Femur (tissue), 1 donor: ENCODE measurements around the gene DSCAML1.
A peak's percentile ranks its signal among the peaks of the same experiment; 100 is the strongest.

ENCODE experiments used
- DNase-seq: peaks from one replicate; pipeline ENCODE4 v3.0.0-alpha.2; 2017

DSCAML1 gene

GRCh38 chr11:117662255-117662654 is 134.8 kb downstream of the DSCAML1 start:
- DNase-seq, result no peak

DNA sequence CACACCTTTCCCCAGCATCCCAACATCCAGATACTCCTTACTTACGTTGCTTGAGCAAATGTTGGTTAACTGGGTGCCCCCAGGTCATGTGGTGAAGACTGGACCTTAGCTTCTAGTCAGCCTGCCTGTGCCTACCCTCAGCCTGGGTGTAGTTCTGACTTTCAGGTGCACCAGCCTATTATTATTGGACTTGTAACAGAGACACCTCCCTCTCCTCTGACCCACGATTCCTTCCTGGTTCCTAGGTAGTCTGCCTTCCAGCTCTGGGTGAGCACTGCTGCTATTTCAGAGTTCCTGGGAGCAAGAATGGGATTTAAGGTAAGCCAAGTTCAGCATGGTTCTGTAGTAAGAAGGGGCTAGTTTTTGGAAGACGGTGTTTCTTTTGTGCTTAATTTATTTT is 138.2 kb downstream of the DSCAML1 start:
- no peak for DNase-seq

DNA sequence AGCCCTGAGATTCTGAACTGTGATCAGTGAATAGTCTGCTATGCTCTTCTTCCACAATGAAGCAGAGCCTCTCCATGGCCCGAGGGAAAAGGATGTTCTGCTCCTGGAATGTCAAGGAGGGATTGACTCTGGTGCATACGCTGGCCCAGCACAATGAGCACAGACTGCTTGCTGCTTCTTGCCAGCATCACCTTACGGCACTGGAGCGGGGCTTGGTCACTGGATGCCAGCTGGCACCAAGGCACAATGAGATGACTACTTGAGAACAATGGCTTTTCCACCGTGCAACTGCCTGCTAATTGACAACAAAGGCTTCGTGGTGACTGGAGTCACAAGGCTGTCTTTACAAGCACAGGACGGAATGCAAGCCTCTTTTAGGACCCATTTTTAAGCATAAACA is 139.2 kb downstream of the DSCAML1 start:
- DNase-seq, result no peak

DNA sequence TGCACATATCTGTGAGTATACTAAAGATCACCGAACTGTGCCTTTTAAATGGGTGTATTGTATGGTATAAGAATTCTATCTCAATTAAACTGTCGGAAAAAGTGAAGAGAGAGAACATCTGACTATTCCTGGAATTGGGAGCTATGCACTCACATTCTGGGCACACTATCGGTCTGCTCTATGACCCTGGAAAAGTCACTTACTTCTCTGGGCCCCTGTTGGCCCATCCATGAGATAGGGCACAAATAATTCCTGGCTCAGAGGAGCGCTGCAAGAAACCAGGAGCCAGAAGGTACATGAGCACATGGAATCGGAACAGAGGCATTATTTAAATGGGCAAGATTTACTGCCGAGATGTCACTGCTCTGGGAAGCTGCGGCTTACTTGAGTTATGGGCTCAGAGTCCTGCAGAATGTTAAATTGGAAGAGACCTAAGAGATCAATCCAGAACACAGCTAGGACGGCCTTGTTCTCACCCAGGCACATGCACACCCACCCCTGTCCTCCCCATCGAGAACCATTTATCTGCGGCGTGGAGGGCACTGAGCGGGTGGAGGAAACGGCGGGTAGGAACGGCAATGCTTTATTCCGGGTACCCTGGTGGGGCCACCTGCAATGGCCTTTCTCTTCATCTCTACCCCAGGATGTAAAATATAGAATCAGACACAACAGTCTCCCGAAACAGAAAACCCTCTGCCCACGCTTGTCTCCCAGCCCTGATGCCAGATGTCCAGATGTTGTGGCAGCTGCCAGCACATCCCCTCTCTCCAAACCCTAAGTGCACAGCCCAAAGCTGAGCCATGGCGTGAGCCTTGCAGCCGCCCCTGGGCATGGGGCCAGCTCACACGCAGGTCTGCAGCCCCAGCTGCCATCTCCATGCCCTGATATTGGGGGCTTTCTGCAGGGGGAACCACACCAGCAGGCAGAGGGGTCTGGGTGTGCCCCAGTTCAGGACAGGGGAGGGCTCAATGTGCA is 142.4 kb downstream of the DSCAML1 start:
- DNase-seq, result no peak

DNA sequence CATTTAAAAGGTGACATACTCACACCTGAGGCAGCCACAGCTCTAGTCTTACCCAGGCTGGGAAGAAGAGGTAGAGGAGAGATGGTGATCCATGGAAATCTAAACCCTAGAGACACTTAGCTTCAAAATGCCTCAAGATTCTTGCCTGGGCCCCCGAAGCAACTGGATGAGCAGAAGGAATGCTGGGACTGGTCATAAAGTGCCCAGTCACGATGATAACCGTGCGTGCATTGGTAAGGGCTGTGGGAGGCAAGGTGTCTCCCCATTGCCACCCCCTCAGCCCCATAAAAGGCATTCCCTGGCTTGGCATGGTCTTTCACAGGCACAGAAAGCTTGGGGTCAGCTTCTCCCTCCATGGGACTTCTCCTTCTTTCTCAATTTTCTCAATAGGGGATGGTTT is 144.5 kb downstream of the DSCAML1 start:
- DNase-seq, result no peak

- DNase-seq, result no peak
Observed at GRCh38 chr11:117649296-117650055, 147.5 kb downstream of the DSCAML1 start.

GRCh38 chr11:117647872-117648271 is 149.1 kb downstream of the DSCAML1 start:
- DNase-seq, result no peak

DNA sequence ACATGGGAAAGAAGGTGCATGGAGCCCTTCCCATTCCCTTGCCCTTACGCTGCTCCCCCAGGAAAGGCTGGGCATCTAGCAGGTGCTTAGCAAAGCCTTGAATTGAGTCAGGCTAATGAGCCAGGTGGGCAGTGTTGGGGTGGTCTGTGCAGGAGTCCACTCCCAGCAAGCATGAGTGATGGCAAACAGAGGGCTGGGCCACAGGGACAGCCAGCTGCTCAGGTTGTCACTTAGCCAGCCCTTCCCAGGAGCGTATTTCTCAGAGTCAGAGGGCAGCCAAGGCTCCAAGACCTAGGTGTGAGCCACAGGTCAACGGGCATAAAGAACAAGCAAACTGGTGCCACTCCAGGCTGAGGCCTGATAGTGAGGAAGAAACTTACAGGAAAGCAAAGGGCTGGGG is 149.8 kb downstream of the DSCAML1 start:
- no peak for DNase-seq

GRCh38 chr11:117646411-117646810 is 150.6 kb downstream of the DSCAML1 start:
- no peak for DNase-seq

DNA sequence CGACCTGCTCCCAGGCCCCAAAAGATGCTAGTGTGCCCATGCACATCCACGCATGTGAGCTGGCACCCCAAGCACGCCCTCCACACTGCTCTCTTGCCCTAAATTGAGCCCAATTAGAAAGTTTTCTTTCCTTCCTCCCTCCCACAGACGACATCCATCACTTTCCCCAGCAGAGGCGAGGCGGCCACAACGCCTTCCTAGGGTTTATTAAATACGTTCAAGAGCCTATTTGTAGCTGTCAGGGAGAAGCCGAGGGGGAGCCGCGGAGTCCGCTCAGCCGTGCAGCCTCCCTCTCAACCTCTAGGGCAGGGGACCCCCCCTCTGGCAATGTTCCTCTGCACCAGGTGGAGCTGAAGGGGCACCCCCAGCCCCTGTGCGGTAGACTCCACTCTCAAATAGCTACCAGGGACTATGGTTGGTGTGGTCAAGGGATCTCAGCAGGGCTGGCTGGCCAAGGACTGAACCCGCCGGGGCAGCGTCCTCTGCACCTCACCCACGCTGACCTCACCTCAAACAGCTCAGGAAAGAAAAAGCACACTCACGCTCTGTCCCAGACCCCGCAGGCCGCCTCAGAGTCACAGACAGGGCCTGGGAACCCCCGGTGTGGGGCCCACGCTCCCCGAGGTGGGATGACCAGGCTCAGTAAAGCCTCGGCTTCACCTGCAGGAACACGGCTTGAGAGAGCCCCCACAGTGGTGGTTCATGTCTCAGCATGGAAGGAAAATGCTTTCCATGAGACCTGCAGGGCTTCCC is 152.4 kb downstream of the DSCAML1 start:
- no peak for DNase-seq

DNA sequence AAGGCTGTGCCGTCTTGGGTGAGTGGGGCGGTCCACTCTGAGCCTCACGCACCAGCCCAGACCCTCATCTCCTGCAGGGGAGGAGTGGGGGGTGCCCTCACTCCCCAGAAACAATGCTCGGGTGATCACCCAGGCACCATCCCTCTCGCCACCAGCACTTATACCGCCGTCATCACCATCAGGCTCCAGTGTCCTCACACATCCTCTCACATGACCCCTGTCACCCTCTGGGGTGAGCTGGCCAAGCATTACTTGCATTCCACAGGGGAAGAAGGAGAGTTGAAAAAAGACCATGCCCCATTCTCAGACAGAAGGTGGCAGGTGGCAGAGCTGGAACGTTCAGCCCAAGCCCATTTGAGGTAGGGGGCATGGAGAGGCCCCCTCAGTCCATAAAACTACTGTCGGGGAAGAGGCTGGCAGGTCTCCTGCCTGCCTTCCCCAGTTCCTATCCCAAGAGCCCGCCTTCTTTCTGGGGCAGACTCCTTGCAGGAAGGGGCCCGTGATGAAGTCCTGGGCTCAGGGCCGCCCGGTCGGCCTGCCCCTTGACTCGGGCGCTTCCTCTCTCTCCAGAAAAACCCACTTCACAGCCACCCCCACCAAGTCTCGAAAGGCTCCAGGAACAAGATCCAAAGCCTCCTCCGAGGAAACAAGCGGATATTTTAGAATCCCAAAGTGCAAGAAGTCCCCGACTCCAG is 153.3 kb downstream of the DSCAML1 start:
- DNase-seq, result no peak

DNA sequence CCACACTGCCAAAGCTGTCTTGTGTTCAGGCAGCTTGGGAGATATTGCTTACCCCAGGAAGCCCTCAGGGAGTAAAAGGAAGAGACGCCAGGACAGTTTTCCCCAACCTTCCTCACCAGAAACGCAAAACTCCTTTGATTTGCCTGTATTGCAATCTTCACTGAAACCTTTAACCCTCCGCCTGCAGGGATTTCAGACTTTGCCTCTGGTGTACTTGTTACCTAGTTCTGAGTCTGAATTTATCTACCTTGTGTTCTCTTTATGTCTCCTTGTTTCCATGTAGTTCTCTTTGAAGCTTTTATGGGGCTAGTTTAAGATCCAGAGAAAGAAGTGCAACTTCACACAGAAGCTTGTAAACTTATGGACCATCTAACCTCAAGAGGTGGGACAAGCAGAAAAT is 154.2 kb downstream of the DSCAML1 start:
- no peak for DNase-seq

GRCh38 chr11:117642396-117642795 is 154.6 kb downstream of the DSCAML1 start:
- DNase-seq, result no peak

GRCh38 chr11:117641008-117641915 is 155.8 kb downstream of the DSCAML1 start:
- no peak for DNase-seq

DNA sequence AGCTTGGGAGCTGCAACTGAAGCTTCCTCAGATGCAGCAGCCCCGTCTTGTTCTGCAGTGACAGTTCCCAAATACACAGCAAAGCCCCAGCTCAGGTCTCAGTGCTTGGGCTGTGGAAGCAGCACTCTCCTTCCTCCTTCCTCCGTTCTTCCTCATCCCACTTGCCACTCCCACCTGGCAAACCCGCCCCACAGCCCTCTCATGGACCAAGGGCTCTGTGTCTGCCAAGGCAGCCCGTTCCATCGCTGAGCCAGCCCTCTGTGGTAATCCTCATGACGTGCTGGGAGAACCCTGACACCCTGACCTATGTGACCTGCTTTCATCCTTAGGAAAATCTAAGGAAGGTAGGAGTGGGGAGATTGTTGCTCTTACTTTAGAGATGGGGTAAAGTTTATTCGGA is 157.0 kb downstream of the DSCAML1 start:
- no peak for DNase-seq

GRCh38 chr11:117639601-117640000 is 157.4 kb downstream of the DSCAML1 start:
- no peak for DNase-seq

DNA sequence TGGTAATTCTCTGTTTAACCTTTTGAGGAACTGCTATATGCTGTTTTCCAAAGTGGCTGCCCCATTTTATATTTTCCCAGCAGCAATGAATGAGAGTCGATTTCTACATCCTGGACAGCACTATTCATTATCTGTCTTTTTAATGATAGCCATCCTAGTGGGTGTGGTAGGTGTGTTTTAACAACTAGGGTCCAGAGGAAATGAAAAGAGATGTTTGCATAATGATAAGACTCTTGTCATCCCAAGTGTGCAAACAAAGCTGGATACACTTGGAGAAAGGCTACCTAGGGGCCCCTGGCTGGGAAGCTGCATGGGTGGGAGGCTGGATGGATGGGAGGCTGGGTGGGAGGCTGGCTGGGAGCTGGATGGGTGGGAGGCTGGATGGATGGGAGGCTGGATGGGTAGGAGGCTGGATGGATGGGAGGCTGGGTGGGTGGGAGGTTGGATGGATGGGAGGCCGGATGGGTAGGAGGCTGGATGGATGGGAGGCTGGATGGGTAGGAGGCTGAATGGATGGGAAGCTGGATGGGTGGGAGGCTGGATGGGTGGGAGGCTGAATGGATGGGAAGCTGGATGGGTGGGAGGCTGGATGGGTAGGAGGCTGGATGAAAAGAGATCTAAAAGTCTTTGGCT is 158.0 kb downstream of the DSCAML1 start:
- DNase-seq, result no peak

DNA sequence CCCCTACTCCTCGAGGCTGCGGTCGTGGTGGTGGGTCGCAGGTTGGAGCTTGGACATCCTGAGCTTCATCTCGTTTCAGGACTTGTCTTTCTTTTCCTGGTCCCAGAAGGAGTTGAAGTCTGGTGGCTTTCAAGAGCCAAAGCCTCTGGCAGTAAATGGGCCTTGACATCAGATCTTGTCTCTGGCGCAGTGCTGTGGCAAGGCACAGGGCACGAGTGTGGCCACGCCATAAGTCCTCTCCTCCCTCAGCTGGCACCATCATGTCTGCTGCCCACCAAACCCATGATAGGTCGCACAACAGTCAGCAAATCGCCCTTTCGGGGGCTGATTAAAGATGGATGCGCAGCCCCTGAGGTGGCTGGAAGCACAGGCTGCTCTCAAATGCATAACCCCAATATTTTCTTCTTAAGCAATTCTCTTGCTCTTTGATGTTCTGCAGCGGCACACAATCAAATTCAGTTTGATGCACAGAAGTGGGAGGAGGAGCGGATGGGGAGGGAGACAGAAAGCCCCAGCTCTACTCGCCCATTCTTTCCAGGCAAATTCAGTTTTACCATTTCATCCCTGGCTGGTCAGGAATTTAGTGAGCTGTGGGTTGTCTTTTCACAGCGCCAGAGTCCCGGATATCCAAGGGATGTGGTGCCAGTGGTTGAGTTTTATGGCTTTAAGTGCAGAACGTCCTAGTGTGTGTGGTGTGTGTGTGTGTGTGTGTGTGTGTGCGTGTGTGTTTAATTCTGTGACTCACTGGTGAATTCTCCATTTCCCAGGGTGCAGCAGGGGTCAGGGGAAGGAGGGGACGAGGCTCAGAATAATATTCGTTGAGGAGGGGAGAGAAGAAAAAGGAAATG is 162.0 kb downstream of the DSCAML1 start:
- peak; percentile 25 for DNase-seq

DNA sequence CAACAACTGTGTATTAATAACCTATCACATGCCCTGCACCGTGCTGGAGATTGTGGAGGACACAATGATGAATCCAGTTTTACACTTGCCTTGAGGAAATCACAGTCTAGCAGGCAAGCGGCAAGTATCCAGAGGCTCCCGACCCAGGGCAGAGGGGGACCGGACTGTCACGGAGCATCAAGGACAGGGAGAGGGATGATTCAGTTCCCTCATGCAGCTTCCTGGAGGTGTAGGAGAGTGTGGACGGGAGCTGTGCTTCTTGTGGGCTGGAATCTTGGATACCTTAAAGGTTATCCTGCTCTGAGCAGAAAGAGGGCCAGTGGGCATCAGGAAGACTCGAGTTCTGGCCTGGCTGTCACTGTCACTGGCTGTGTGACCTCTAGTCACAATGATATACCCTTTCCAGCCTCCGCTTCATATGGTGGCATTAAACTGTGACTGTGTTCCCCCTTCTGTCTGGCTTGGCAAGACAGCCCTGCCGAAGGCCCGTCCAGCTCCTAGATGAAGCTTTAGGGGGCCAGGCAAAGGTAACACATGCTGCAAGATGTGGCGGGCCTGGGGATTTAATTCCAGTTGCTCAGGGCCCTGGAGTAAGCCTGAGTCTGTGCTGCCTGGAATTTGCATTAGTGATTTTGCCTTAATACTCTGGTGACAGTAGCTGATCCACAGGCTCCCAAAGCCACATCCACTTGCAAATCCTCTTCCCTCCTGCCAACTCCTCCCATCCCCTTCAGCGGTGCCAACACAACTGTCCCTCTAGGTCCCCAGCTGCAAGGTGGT is 162.8 kb downstream of the DSCAML1 start:
- no peak for DNase-seq
